GM10248 (cell line): ENCODE results near the gene SGMS1.
"Not testable (repeated sequence)": the region's sequence is repeated elsewhere in the genome, so short reads cannot be mapped to it uniquely, and the experiment has no call there.

Experiments used
- CTCF ChIA-PET: fragments of 300-600 bp; sonication (Branson Sonifier 250); formaldehyde crosslinking; extraction: SDS; loops from one replicate; lab custom pipeline; 2021; ENCODE audit warnings: antibody characterized with exemption; lab: Yijun Ruan, JAX
- POLR2A ChIA-PET: fragments of 350-650 bp; sonication (Branson Sonifier 250); formaldehyde crosslinking; extraction: SDS; loops from one replicate; lab custom pipeline; 2020; ENCODE audit warnings: antibody characterized with exemption; lab: Yijun Ruan, JAX
- DNase-seq: peaks from one replicate; pipeline ENCODE4 v3.0.0; 2012; ENCODE audit errors: extremely low spot score
- CTCF ChIP-seq: IDR thresholded peaks from 2 replicates; pipeline ENCODE4 v1.5.1; 2012; ENCODE audit warnings: mild to moderate bottlenecking, low read depth; ENCODE audit errors: extremely low read depth, missing control alignments, control extremely low read depth

The SGMS1 gene

GRCh38 chr10:50452603-50453002 is 171.2 kb downstream of the SGMS1 start:
- CTCF ChIA-PET: no interaction called here
- peak; percentile 22 for DNase-seq
- POLR2A ChIA-PET: interaction anchor here (0.6 kb wide), 1 partner anchor 67 kb away, joined by 3 read pairs; no protein-coding TSS in a partner anchor
- no peak for TF ChIP-seq CTCF

- CTCF ChIA-PET: no interaction called here
- no peak for DNase-seq
- TF ChIP-seq CTCF: no peak
- POLR2A ChIA-PET: no interaction called here
Observed at GRCh38 chr10:50447691-50448090, 176.1 kb downstream of the SGMS1 start.

- DNase-seq, POLR2A ChIA-PET, CTCF ChIA-PET: not testable (repeated sequence)
Observed at GRCh38 chr10:50445777-50446176, 178.0 kb downstream of the SGMS1 start.

GRCh38 chr10:50440489-50440888 is 183.3 kb downstream of the SGMS1 start:
- CTCF ChIA-PET: interaction anchor here (2.1 kb wide), 1 partner anchor 20 kb away, joined by 6 read pairs; no protein-coding TSS in a partner anchor
- POLR2A ChIA-PET: no interaction called here
- TF ChIP-seq CTCF: no peak

GRCh38 chr10:50439806-50440205 is 183.9 kb downstream of the SGMS1 start:
- TF ChIP-seq CTCF: no peak
- DNase-seq: no peak
- ChIA-PET CTCF (interaction anchor here (1.3 to 2.1 kb wide), 3 partner anchors 15 to 175 kb away, joined by 3 to 6 read pairs (median 6); no protein-coding TSS in a partner anchor), POLR2A (no interaction called here)

More at GRCh38 chr10:50440489-50440888, 183.3 kb downstream of the SGMS1 start:
- no peak for DNase-seq

- DNase-seq: no peak
- no peak for TF ChIP-seq CTCF
- ChIA-PET CTCF (interaction anchor here (0.7 to 2.1 kb wide), 6 partner anchors 16 to 176 kb away, joined by 3 to 6 read pairs (median 3); no protein-coding TSS in a partner anchor), POLR2A (no interaction called here)
Observed at GRCh38 chr10:50439187-50439586, 184.6 kb downstream of the SGMS1 start.

- ChIA-PET CTCF (interaction anchor here (0.7 to 2.1 kb wide), 9 partner anchors 12 to 177 kb away, joined by 3 to 6 read pairs (median 3); no protein-coding TSS in a partner anchor), POLR2A (no interaction called here)
- no peak for DNase-seq
- TF ChIP-seq CTCF: no peak
Observed at GRCh38 chr10:50438049-50438936, 185.5 kb downstream of the SGMS1 start.
